OCI-LY1 (cell line): Measurements from ENCODE around the gene SLC39A8.

Experiments used
- H2AFZ ChIP-seq: fragments of 200-600 bp; sonication (generic), shearing (Covaris generic); 2 replicates; pipeline ENCODE4 v1.6.0; 2014; ENCODE audit warnings: antibody characterized with exemption, mild to moderate bottlenecking, low read length
- H3F3A ChIP-seq: fragments of 200-600 bp; sonication (generic), shearing (Covaris generic); 2 replicates; pipeline ENCODE4 v1.6.0; 2014; ENCODE audit warnings: mild to moderate bottlenecking, antibody characterized with exemption, low read length, moderate library complexity; ENCODE audit not compliant: insufficient read depth
- H3K27ac ChIP-seq: fragments of 200-600 bp; sonication (generic); 2 replicates; pipeline ENCODE4 v1.5.1; 2014; ENCODE audit warnings: low read length, mixed run types, mild to moderate bottlenecking, low read depth; ENCODE audit not compliant: poor library complexity, severe bottlenecking
- H3K27me3 ChIP-seq: fragments of 200-600 bp; sonication (generic); 2 replicates; pipeline ENCODE4 v1.6.0; 2014; ENCODE audit warnings: antibody characterized with exemption, mild to moderate bottlenecking, low read length, moderate library complexity; ENCODE audit not compliant: insufficient read depth
- H3K36me3 ChIP-seq: fragments of 200-600 bp; sonication (generic); 2 replicates; pipeline ENCODE4 v1.6.1; 2014; ENCODE audit warnings: mild to moderate bottlenecking, antibody characterized with exemption, low read length, moderate library complexity, mixed read lengths; ENCODE audit not compliant: insufficient read depth
- H3K4me1 ChIP-seq: fragments of 200-600 bp; sonication (generic); 2 replicates; pipeline ENCODE4 v1.5.1; 2014; ENCODE audit warnings: mild to moderate bottlenecking, low read length, moderate library complexity; ENCODE audit not compliant: insufficient read depth, severe bottlenecking
- H3K4me2 ChIP-seq: fragments of 200-600 bp; sonication (generic), shearing (Covaris generic); 2 replicates; pipeline ENCODE4 v1.6.1; 2014; ENCODE audit warnings: low read length
- H3K4me3 ChIP-seq: fragments of 200-600 bp; sonication (generic); 2 replicates; pipeline ENCODE4 v1.5.1; 2014; ENCODE audit warnings: low read length, low read depth, mild to moderate bottlenecking, mixed read lengths; ENCODE audit not compliant: poor library complexity, severe bottlenecking
- H3K79me2 ChIP-seq: fragments of 200-600 bp; shearing (Covaris generic); 2 replicates; pipeline ENCODE4 v1.6.1; 2016; ENCODE audit warnings: mixed run types, low read length, mixed read lengths; ENCODE audit not compliant: insufficient read depth
- H3K9ac ChIP-seq: fragments of 200-600 bp; sonication (generic), shearing (Covaris generic); 2 replicates; pipeline ENCODE4 v1.6.1; 2014; ENCODE audit warnings: mild to moderate bottlenecking, low read length, mixed read lengths
- H3K9me2 ChIP-seq: fragments of 200-600 bp; sonication (generic), shearing (Covaris generic); 2 replicates; pipeline ENCODE4 v1.6.1; 2014; ENCODE audit warnings: low read depth, mild to moderate bottlenecking, low read length, mixed read lengths
- H3K9me3 ChIP-seq: fragments of 200-600 bp; shearing (Covaris generic); 2 replicates; pipeline ENCODE4 v1.6.1; 2014; ENCODE audit warnings: low read length, mixed read lengths
- H4K20me1 ChIP-seq: fragments of 200-600 bp; sonication (generic), shearing (Covaris generic); 2 replicates; pipeline ENCODE4 v1.6.0; 2016; ENCODE audit warnings: mild to moderate bottlenecking, low read length; ENCODE audit not compliant: insufficient read depth
- EZH2 ChIP-seq: fragments of 200-600 bp; sonication (generic), shearing (Covaris generic); IDR thresholded peaks from 2 replicates; pipeline ENCODE4 v1.8.0; 2017; ENCODE audit warnings: borderline replicate concordance, mixed run types, mild to moderate bottlenecking, antibody characterized with exemption, low read length, moderate library complexity, mixed read lengths
- TF ChIP-seq, protein P1 (sequence below): fragments of 200-600 bp; sonication (generic), shearing (Covaris generic); IDR thresholded peaks from 2 replicates; pipeline ENCODE4 v1.5.1; 2017; ENCODE audit warnings: mild to moderate bottlenecking, antibody characterized with exemption, low read length, moderate library complexity, mixed read lengths

The SLC39A8 gene

DNA sequence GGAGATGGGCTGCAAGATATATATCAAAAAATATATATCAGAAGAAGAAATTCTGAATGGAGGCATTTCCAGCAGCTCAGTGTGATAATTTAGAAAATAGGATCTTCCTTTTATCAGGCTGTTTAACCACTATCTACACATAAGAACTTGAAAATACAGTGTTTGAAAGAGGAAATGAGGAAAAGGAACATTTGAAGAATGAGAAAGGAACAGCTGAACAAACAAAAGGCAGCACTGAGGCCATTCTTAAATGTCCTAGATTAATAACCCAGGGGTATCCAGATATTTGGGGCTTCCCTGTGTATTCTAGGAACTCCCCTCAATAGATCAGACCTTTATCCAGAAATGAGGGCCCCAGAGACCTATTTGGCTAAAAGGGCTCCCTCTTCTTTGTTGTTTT, 4.1 kb downstream of the SLC39A8 start:
- no peaks in the 10 kb centered on the region for H3F3A ChIP-seq
- peaks cover 75% of the 10 kb centered on the region for H3K79me2 ChIP-seq
- H3K4me3 ChIP-seq: peak overlapping the region; percentile 92
- H3K9ac ChIP-seq: no peak overlapping the region
- H3K36me3 ChIP-seq: peaks cover 24% of the 10 kb centered on the region
- peak overlapping the region; percentile 87 for H3K4me2 ChIP-seq
- no peak for TF ChIP-seq EZH2
- TF ChIP-seq, protein P1, sequence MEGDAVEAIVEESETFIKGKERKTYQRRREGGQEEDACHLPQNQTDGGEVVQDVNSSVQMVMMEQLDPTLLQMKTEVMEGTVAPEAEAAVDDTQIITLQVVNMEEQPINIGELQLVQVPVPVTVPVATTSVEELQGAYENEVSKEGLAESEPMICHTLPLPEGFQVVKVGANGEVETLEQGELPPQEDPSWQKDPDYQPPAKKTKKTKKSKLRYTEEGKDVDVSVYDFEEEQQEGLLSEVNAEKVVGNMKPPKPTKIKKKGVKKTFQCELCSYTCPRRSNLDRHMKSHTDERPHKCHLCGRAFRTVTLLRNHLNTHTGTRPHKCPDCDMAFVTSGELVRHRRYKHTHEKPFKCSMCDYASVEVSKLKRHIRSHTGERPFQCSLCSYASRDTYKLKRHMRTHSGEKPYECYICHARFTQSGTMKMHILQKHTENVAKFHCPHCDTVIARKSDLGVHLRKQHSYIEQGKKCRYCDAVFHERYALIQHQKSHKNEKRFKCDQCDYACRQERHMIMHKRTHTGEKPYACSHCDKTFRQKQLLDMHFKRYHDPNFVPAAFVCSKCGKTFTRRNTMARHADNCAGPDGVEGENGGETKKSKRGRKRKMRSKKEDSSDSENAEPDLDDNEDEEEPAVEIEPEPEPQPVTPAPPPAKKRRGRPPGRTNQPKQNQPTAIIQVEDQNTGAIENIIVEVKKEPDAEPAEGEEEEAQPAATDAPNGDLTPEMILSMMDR: no peak
- H3K27ac ChIP-seq: peak overlapping the region; percentile 0
- H3K9me2 ChIP-seq: no peaks in the 10 kb centered on the region
- no peaks in the 10 kb centered on the region for H3K9me3 ChIP-seq
- H3K27me3 ChIP-seq: no peaks in the 10 kb centered on the region
- H2AFZ ChIP-seq: no peak overlapping the region
- H3K4me1 ChIP-seq: peaks cover 38% of the 10 kb centered on the region
- no peaks in the 10 kb centered on the region for H4K20me1 ChIP-seq

DNA sequence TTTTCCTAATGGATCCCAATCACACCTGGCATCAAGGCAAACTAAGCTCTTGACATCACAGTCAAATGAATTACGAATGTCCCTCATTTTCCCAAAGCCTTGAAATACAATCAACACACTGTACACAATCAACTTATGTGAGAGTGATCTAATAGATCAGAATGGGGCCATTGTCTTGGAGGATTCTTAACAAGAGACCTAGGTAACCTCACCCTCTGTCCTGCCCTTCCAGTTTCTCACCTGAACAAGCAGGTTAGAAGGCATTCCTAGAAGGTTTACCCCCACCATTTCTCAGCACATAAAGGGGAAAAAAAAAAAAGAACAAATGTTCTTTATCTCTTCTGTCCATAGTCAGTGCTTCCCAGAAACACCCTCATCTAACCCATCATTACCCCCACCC, 6.3 kb downstream of the SLC39A8 start:
- Histone ChIP-seq H3K9me3 (no peaks in the 10 kb centered on the region), H3K4me1 (peaks cover 29% of the 10 kb centered on the region), H3K4me3 (no peak overlapping the region), H2AFZ (no peak overlapping the region), H3K9ac (no peak overlapping the region), H3K9me2 (no peaks in the 10 kb centered on the region), H3K27ac (no peak overlapping the region), H3K79me2 (peaks cover 96% of the 10 kb centered on the region), H3K27me3 (no peaks in the 10 kb centered on the region), H4K20me1 (no peaks in the 10 kb centered on the region), H3K4me2 (no peak overlapping the region), H3F3A (no peaks in the 10 kb centered on the region), H3K36me3 (peaks cover 43% of the 10 kb centered on the region)
- no peak for TF ChIP-seq EZH2
- TF ChIP-seq, protein P1: no peak

DNA sequence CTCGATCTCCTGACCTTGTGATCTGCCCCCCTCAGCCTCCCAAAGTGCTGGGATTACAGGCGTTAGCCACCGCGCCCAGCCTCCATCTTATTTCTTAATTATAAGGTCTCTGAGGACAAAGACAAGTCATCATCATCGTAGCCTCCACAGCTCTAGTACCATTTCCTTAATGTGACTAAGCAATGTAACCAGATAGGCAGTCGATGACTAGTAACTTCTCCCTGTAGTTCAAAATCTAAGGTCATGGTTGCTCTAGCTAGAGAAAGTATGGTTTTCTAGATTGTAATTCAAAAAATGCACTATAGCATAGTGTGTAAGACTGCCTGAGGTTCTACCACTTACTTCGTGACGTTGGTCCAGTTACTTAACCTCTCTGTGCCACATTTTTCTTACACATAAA, 6.9 kb downstream of the SLC39A8 start:
- Histone ChIP-seq H3F3A (no peaks in the 10 kb centered on the region), H3K27me3 (no peaks in the 10 kb centered on the region), H4K20me1 (no peaks in the 10 kb centered on the region), H3K27ac (no peak overlapping the region), H3K4me2 (no peak overlapping the region), H3K36me3 (peaks cover 49% of the 10 kb centered on the region), H3K9ac (no peak overlapping the region), H3K79me2 (peaks cover 95% of the 10 kb centered on the region), H2AFZ (no peak overlapping the region), H3K4me1 (peaks cover 29% of the 10 kb centered on the region), H3K9me2 (no peaks in the 10 kb centered on the region), H3K9me3 (no peaks in the 10 kb centered on the region), H3K4me3 (no peak overlapping the region)
- TF ChIP-seq EZH2: no peak
- TF ChIP-seq, protein P1: no peak
